Endodermal cell (in vitro differentiated cells): ENCODE data around the gene SLC9A4. TPM values are rescaled to one million over a fixed set of nuclear protein-coding genes. Genes with fewer than 3 reads are reported as not detected.
A peak's percentile ranks its signal among the peaks of the same experiment; 100 is the strongest.

ENCODE experiments used
- DNase-seq: peaks from one replicate; pipeline ENCODE4 v3.0.0-alpha.2; 2017
- H3K27ac ChIP-seq: 2 replicates; pipeline ENCODE4 v1.5.1; 2013; ENCODE audit warnings: mild to moderate bottlenecking, low read depth, low read length, moderate library complexity
- H3K27me3 ChIP-seq: 2 replicates; pipeline ENCODE4 v1.6.1; 2013; ENCODE audit warnings: mild to moderate bottlenecking, low read length, moderate library complexity; ENCODE audit not compliant: insufficient read depth, control insufficient read depth, poor library complexity, severe bottlenecking
- H3K36me3 ChIP-seq: 2 replicates; pipeline ENCODE4 v1.7.0; 2013; ENCODE audit warnings: mild to moderate bottlenecking, low read length, moderate library complexity; ENCODE audit not compliant: control insufficient read depth, insufficient read depth
- H3K4me1 ChIP-seq: one replicate; pipeline ENCODE4 v1.7.0; 2013; ENCODE audit warnings: low read length; ENCODE audit not compliant: control insufficient read depth, insufficient read depth
- H3K4me3 ChIP-seq: 2 replicates; pipeline ENCODE4 v1.5.1; 2013; ENCODE audit warnings: mild to moderate bottlenecking, low read length, moderate library complexity
- H3K9ac ChIP-seq: 2 replicates; pipeline ENCODE4 v1.6.1; 2013; ENCODE audit warnings: mild to moderate bottlenecking, low read length, moderate library complexity; ENCODE audit not compliant: poor library complexity, severe bottlenecking; ENCODE audit errors: extremely low read depth
- H3K9me3 ChIP-seq: 2 replicates; pipeline ENCODE4 v1.6.1; 2013; ENCODE audit warnings: mild to moderate bottlenecking, low read length, moderate library complexity; ENCODE audit not compliant: control insufficient read depth
- H3K27ac Mint-ChIP-seq: 2 replicates; pipeline ENCODE4 v1.8.0; 2020; ENCODE audit warnings: mixed read lengths
- H3K27me3 Mint-ChIP-seq: 2 replicates; pipeline ENCODE4 v1.8.0; 2021; ENCODE audit warnings: mild to moderate bottlenecking, mixed read lengths; ENCODE audit not compliant: insufficient read depth
- H3K36me3 Mint-ChIP-seq: 2 replicates; pipeline ENCODE4 v1.8.0; 2020; ENCODE audit warnings: low read depth, mixed read lengths
- H3K4me1 Mint-ChIP-seq: 2 replicates; pipeline ENCODE4 v1.8.0; 2020; ENCODE audit warnings: mixed read lengths
- H3K4me3 Mint-ChIP-seq: 2 replicates; pipeline ENCODE4 v1.8.0; 2020; ENCODE audit warnings: mild to moderate bottlenecking, moderate library complexity, mixed read lengths
- H3K9me3 Mint-ChIP-seq: 2 replicates; pipeline ENCODE4 v1.8.0; 2020; ENCODE audit warnings: mild to moderate bottlenecking, mixed read lengths
- CTCF ChIP-seq: fragments of 200-600 bp; sonication (generic); conservative IDR thresholded peaks from 2 replicates; pipeline ENCODE4 v1.5.0; 2021; ENCODE audit warnings: antibody characterized with exemption, mild to moderate bottlenecking
- WGBS, 2 experiments: methylation state at CpG; one replicate each; pipeline versions ENCODE4 v1.1.5 to v1.1.7; 2013; ENCODE audit warnings: missing lambda C conversion rate in 2 of 2, mixed read lengths in 1 of 2; ENCODE audit not compliant: insufficient coverage in 1 of 2, insufficient read length in 1 of 2; 5-methylcytosine and 5-hydroxymethylcytosine counted together
- long read RNA-seq, 4 experiments: library from polyadenylated mRNA in 2 of 4; library from RNA in 1 of 4; library from capped mRNA in 1 of 4; stranded (forward) in 3 of 4; unstranded in 1 of 4; transcript quantifications; one replicate each; pipeline ENCODE4 v2.0.0, GENCODE V29; 2020 to 2021; ENCODE audit warnings: inconsistent platforms in 1 of 4
- polyA plus RNA-seq, 2 experiments: library from polyadenylated mRNA; stranded (reverse); fragments of 50-300 nt; gene quantifications; one replicate each; pipeline ENCODE4 v1.2.3, GENCODE V29; 2013
- total RNA-seq, 2 donors: library from RNA; stranded (reverse); fragmentation: NEBNext Ultra II Directional in 1 of 2; extraction: Animal tissue kit (Norgen Biotek cat#: 25700) in 1 of 2; gene quantifications; 2 replicates in 1 of 2; 3 replicates in 1 of 2; pipeline ENCODE4 v1.2.1, GENCODE V29; 2021

The SLC9A4 gene
- total RNA-seq = under 1 TPM in 1 of 2 donors, not detected in 1; 0.07 TPM
- not detected for polyA plus RNA-seq (2013, experiment 1 of 2)
- polyA plus RNA-seq (2013, experiment 2 of 2) = not detected
- long read RNA-seq, experiment 1 = 0 reads
- long read RNA-seq, experiment 2 = 0 reads
- long read RNA-seq, experiment 3 = 0 reads
- long read RNA-seq, experiment 4 = 0 reads

DNA sequence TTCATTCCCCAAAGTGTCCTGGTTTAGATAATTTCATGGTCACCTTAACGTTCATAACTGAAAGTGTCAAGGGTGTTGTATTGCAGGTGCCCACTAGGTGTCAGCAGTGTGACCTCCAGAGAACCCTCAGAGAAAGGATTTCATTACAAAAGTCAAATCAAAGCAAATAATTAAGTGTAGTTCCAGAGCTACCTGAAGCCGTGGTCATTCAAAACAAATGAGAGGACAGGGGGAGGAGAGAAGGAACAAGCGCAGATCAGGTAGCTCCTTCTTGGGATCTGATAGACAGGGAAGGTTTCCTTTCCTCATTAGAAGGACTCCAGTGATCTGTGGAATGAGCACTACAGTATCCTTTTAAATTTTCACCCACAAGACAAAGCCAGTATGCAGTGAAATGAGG is at the start of gene SLC9A4:
Gene SLC9A4 (plus strand): TSS at position 207 of the 400 bp plus-strand sequence. CDS start 534 bp downstream, outside the sequence.
- Histone ChIP-seq H3K9me3 (peaks cover 9% of the 10 kb centered on the region), H3K36me3 (no peaks in the 10 kb centered on the region), H3K4me1 (peaks cover 3% of the 10 kb centered on the region), H3K27ac (no peak within 1 kb of the TSS), H3K27me3 (peaks cover 10% of the 10 kb centered on the region), H3K4me3 (no peak within 1 kb of the TSS), H3K9ac (no peak within 1 kb of the TSS)
- 17 to 29% methylated on average over 2 to 3 of the region's 3 CpGs for WGBS, 2 experiments
- no peaks in the 10 kb centered on the region for H3K9me3 Mint-ChIP-seq
- H3K27ac Mint-ChIP-seq = no peak within 1 kb of the TSS
- H3K4me3 Mint-ChIP-seq = no peak within 1 kb of the TSS
- peak; percentile 92 for TF ChIP-seq CTCF
- H3K27me3 Mint-ChIP-seq = peaks cover 3% of the 10 kb centered on the region
- peak; percentile 83 for DNase-seq
- H3K4me1 Mint-ChIP-seq = no peaks in the 10 kb centered on the region
- H3K36me3 Mint-ChIP-seq = no peaks in the 10 kb centered on the region

DNA sequence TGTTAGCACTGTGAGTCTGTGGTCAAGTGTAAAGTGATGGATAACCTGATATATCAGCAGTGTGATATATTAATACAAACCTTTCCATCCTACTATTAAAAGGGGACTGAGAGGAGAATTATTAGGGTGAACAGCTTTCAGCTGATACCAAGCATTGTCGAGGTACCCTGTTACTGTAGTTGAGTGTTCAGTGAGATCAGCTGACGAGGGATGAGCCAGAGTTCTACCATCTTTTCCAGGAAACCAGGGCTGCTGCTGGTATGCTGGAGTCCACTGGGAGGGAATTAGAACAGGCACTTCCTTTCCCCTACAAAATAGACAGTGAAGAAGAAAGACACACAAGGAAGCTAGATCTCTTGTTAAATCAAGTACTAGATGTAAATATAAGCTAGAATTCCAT is 49.7 kb upstream of the SLC9A4 start:
- no peak overlapping the region for H3K4me3 Mint-ChIP-seq
- H3K27ac ChIP-seq = no peak overlapping the region
- H3K27me3 ChIP-seq = peaks cover 8% of the 10 kb centered on the region
- no peaks in the 10 kb centered on the region for H3K9me3 Mint-ChIP-seq
- 85 to 92% methylated on average over 2 of the region's 2 CpGs for WGBS, 2 experiments
- H3K36me3 ChIP-seq = no peaks in the 10 kb centered on the region
- H3K4me1 Mint-ChIP-seq = no peaks in the 10 kb centered on the region
- no peak for DNase-seq
- peaks cover 24% of the 10 kb centered on the region for H3K27me3 Mint-ChIP-seq
- TF ChIP-seq CTCF = no peak
- H3K4me1 ChIP-seq = no peaks in the 10 kb centered on the region
- no peak overlapping the region for H3K4me3 ChIP-seq
- no peaks in the 10 kb centered on the region for H3K36me3 Mint-ChIP-seq
- no peak overlapping the region for H3K27ac Mint-ChIP-seq
- H3K9ac ChIP-seq = no peak overlapping the region
- H3K9me3 ChIP-seq = no peaks in the 10 kb centered on the region

GRCh38 chr2:102424754-102425153 is 48.3 kb upstream of the SLC9A4 start:
- H3K36me3 ChIP-seq = no peaks in the 10 kb centered on the region
- no peaks in the 10 kb centered on the region for H3K36me3 Mint-ChIP-seq
- no peaks in the 10 kb centered on the region for H3K4me1 Mint-ChIP-seq
- WGBS, 2 experiments = 88 to 89% methylated on average over 1 to 3 of the region's 3 CpGs
- peaks cover 8% of the 10 kb centered on the region for H3K27me3 ChIP-seq
- no peaks in the 10 kb centered on the region for H3K9me3 Mint-ChIP-seq
- no peak overlapping the region for H3K27ac Mint-ChIP-seq
- no peaks in the 10 kb centered on the region for H3K9me3 ChIP-seq
- H3K4me3 ChIP-seq = no peak overlapping the region
- H3K4me3 Mint-ChIP-seq = no peak overlapping the region
- H3K9ac ChIP-seq = no peak overlapping the region
- TF ChIP-seq CTCF = no peak
- peaks cover 21% of the 10 kb centered on the region for H3K27me3 Mint-ChIP-seq
- no peak overlapping the region for H3K27ac ChIP-seq
- H3K4me1 ChIP-seq = no peaks in the 10 kb centered on the region
- DNase-seq = no peak
